ENCODE data around the gene PFKFB2.
"Not testable (repeated sequence)": the region's sequence is repeated elsewhere in the genome, so short reads cannot be mapped to it uniquely, and the experiment has no call there.

The PFKFB2 gene

DNA sequence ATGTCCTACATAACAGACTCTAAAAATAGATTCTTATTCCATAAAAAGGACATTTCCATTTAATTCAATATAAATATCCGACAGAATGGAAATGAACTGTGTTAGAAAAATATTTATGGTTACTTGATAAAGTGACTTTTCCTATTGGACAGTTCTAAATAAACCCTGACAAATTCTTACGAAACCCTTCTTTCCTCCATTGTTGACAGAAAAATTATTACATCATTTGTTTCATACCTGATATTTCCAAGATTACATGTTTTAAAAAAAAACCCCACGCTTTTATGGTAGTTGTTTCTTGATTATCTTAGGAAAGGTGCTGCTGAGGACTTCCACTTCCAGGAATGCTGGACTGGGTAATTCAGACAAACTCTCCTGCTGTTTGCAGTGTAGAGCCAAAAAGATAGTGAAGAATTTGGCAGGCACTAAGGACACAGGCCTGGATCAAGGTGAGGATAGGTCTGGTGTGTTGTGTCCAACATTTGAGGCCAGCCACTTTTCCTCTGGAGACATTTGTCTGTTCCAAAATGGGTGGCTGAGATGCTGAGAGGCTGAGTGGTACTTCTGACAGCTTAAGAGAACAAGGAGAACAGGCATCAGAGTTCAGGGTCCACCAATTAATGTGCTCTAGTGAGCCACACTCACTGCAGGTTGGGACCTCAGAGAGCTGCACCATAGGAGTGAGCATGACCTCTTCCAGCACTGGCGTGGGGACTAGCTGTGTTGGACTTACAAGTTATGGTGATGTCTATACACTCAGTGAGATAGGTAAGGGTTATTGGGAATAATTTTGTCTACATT, 13.5 kb upstream of the PFKFB2 start:
- Histone ChIP-seq H3K9ac (ENCODE audit: low read length) (no peak overlapping the region), H3F3A (ENCODE audit: insufficient read depth, low read length) (no peaks in the 10 kb centered on the region), H4K20me1 (ENCODE audit: insufficient read depth, low read length) (0 out of 2 replicates have a peak, but pooled peaks cover 3% of the 10 kb centered on the region), H3K4me2 (ENCODE audit: low read depth, low read length) (no peak overlapping the region), H3K36me3 (replicated peaks; ENCODE audit: insufficient read depth, low read length) (no peaks in the 10 kb centered on the region), H3K79me2 (ENCODE audit: low read length) (peaks cover 10% of the 10 kb centered on the region), H3K4me3 (ENCODE audit: low read length) (no peak overlapping the region), H3K4me1 (ENCODE audit: low read length) (no peaks in the 10 kb centered on the region), H3K9me3 (replicated peaks; ENCODE audit: insufficient read depth, low read length) (no peaks in the 10 kb centered on the region), H3K9me2 (replicated peaks; ENCODE audit: insufficient read depth, low read length) (no peaks in the 10 kb centered on the region), H2AFZ (ENCODE audit: low read length) (no peak overlapping the region), H3K27ac (ENCODE audit: low read length) (no peak overlapping the region), H3K27me3 (replicated peaks; ENCODE audit: insufficient read depth, low read length) (0 out of 2 replicates have a peak, but pooled peaks cover 5% of the 10 kb centered on the region)
- TF ChIP-seq EZH2phosphoT487 (IDR thresholded peaks at IDR 0.05; ENCODE audit: low read length) (no peak), EZH2 (optimal IDR thresholded peaks at IDR 0.05; ENCODE audit: low read depth, low read length) (no peak)
- TF ChIP-seq, protein P1, sequence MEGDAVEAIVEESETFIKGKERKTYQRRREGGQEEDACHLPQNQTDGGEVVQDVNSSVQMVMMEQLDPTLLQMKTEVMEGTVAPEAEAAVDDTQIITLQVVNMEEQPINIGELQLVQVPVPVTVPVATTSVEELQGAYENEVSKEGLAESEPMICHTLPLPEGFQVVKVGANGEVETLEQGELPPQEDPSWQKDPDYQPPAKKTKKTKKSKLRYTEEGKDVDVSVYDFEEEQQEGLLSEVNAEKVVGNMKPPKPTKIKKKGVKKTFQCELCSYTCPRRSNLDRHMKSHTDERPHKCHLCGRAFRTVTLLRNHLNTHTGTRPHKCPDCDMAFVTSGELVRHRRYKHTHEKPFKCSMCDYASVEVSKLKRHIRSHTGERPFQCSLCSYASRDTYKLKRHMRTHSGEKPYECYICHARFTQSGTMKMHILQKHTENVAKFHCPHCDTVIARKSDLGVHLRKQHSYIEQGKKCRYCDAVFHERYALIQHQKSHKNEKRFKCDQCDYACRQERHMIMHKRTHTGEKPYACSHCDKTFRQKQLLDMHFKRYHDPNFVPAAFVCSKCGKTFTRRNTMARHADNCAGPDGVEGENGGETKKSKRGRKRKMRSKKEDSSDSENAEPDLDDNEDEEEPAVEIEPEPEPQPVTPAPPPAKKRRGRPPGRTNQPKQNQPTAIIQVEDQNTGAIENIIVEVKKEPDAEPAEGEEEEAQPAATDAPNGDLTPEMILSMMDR (IDR thresholded peaks at IDR 0.05; ENCODE audit: low read length) = no peak
- DNase-seq = no peak

DNA sequence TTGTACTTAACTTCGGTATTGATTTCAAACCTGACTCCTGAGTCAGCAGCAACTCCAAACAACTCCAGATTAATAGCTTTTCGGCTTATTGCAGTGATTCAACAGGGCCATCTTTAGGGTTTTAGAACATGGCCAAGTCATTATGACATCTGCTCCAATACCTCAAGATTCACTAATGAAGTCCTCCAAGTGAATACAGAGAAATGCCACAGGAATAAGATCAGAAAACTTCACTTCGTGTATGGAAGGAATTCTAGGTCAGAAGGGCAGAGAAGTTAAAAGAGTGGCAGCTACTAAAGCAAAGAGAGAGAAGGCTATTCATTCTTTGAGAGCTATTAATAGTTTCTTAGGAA, 12.9 kb upstream of the PFKFB2 start:
- Histone ChIP-seq H3K9ac (ENCODE audit: low read length) (no peak overlapping the region), H3K36me3 (replicated peaks; ENCODE audit: insufficient read depth, low read length) (peaks cover under 1% of the 10 kb centered on the region; the same call in 1 of the 2 replicates), H3K4me3 (ENCODE audit: low read length) (no peak overlapping the region), H3K79me2 (ENCODE audit: low read length) (peaks cover 15% of the 10 kb centered on the region), H3K4me2 (ENCODE audit: low read depth, low read length) (no peak overlapping the region), H3K9me3 (replicated peaks; ENCODE audit: insufficient read depth, low read length) (no peaks in the 10 kb centered on the region), H3K9me2 (replicated peaks; ENCODE audit: insufficient read depth, low read length) (no peaks in the 10 kb centered on the region), H4K20me1 (ENCODE audit: insufficient read depth, low read length) (0 out of 2 replicates have a peak, but pooled peaks cover 3% of the 10 kb centered on the region), H3K27me3 (replicated peaks; ENCODE audit: insufficient read depth, low read length) (0 out of 2 replicates have a peak, but pooled peaks cover 5% of the 10 kb centered on the region), H3F3A (ENCODE audit: insufficient read depth, low read length) (no peaks in the 10 kb centered on the region), H3K4me1 (ENCODE audit: low read length) (no peaks in the 10 kb centered on the region), H3K27ac (ENCODE audit: low read length) (no peak overlapping the region), H2AFZ (ENCODE audit: low read length) (no peak overlapping the region)
- TF ChIP-seq EZH2 (optimal IDR thresholded peaks at IDR 0.05; ENCODE audit: low read depth, low read length) (no peak), EZH2phosphoT487 (IDR thresholded peaks at IDR 0.05; ENCODE audit: low read length) (no peak)
- TF ChIP-seq, protein P1 (IDR thresholded peaks at IDR 0.05; ENCODE audit: low read length) = no peak
- DNase-seq = no peak

DNA sequence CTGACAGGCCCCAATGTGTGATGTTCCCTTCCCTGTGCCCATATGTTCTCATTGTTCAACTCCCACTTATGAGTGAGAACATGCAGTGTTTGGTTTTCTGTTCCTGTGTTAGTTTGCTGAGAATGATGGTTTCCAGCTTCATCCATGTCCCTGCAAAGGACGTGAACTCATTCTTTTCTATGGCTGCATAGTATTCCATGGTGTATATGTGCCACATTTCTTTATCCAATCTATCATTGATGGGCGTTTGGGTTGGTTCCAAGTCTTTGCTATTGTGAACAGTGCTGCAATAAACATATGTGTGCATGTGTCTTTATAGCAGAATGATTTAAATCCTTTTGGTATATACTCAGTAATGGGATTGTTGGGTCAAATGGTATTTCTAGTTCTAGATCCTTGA, 11.7 kb upstream of the PFKFB2 start:
- H3K27ac ChIP-seq (ENCODE audit: low read length); DNase-seq; H3K4me1 ChIP-seq (ENCODE audit: low read length): not testable (repeated sequence)

DNA sequence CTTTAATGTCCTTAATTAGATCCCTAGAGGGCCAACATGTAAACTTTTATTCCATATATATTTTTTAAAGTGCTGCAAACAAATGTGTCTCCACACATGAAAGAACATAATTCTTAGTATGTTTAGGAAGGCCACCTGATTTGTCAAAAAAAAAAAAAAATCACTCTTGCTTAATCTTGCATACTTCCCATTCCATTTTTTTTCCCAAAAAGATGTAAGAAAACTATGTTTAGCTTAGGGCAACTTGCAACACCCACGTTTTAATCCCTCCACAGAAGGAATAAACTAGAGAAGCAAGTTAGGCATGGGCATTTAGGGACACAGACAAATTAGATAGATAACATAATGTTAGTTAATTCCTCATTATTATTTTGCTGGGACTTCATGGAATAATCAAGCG, 7.6 kb upstream of the PFKFB2 start:
- Histone ChIP-seq H3K9ac (ENCODE audit: low read length) (no peak overlapping the region), H3K9me3 (replicated peaks; ENCODE audit: insufficient read depth, low read length) (no peaks in the 10 kb centered on the region), H3K9me2 (replicated peaks; ENCODE audit: insufficient read depth, low read length) (no peaks in the 10 kb centered on the region), H3K79me2 (ENCODE audit: low read length) (peaks cover 68% of the 10 kb centered on the region), H3K4me3 (ENCODE audit: low read length) (no peak overlapping the region), H3K27me3 (replicated peaks; ENCODE audit: insufficient read depth, low read length) (no peaks in the 10 kb centered on the region), H4K20me1 (ENCODE audit: insufficient read depth, low read length) (0 out of 2 replicates have a peak, but pooled peaks cover 3% of the 10 kb centered on the region), H3F3A (ENCODE audit: insufficient read depth, low read length) (peaks cover 6% of the 10 kb centered on the region), H3K27ac (ENCODE audit: low read length) (no peak overlapping the region), H3K36me3 (replicated peaks; ENCODE audit: insufficient read depth, low read length) (peaks cover 15% of the 10 kb centered on the region; the same call in 1 of the 2 replicates), H3K4me1 (ENCODE audit: low read length) (peaks cover 13% of the 10 kb centered on the region), H3K4me2 (ENCODE audit: low read depth, low read length) (no peak overlapping the region), H2AFZ (ENCODE audit: low read length) (no peak overlapping the region)
- no peak for DNase-seq
- TF ChIP-seq EZH2 (optimal IDR thresholded peaks at IDR 0.05; ENCODE audit: low read depth, low read length) = no peak
- no peak for TF ChIP-seq EZH2phosphoT487 (IDR thresholded peaks at IDR 0.05; ENCODE audit: low read length)
- TF ChIP-seq, protein P1 (IDR thresholded peaks at IDR 0.05; ENCODE audit: low read length) = no peak

More for the DNA sequence above, 11.7 kb upstream of the PFKFB2 start:
- H3K9ac ChIP-seq (ENCODE audit: low read length); H2AFZ ChIP-seq (ENCODE audit: low read length); H3K4me3 ChIP-seq (ENCODE audit: low read length); H3K9me3 ChIP-seq (replicated peaks; ENCODE audit: insufficient read depth, low read length); H3F3A ChIP-seq (ENCODE audit: insufficient read depth, low read length); H3K27me3 ChIP-seq (replicated peaks; ENCODE audit: insufficient read depth, low read length); H4K20me1 ChIP-seq (ENCODE audit: insufficient read depth, low read length); H3K9me2 ChIP-seq (replicated peaks; ENCODE audit: insufficient read depth, low read length); H3K4me2 ChIP-seq (ENCODE audit: low read depth, low read length); H3K36me3 ChIP-seq (replicated peaks; ENCODE audit: insufficient read depth, low read length): not testable (repeated sequence)
- H3K79me2 ChIP-seq (ENCODE audit: low read length) = peaks cover 27% of the 10 kb centered on the region
